ENCODE measurements around the gene PCSK9.

GRCh38 chr1:54995013-54995760 is 44.2 kb upstream of the PCSK9 start:
- no peak for TF ChIP-seq CTCF (IDR thresholded peaks at IDR 0.05; ENCODE audit: low read length)
- no peak for TF ChIP-seq EZH2 (IDR thresholded peaks at IDR 0.05; ENCODE audit: borderline replicate concordance, low read length)

Data from OCI-LY1 (cell line).